Gastroesophageal sphincter (tissue), 3 donors: Measurements from ENCODE around the gene SCARF1.

ENCODE experiments used
- POLR2A ChIP-seq, 2 donors: fragments of 450-650 bp; IDR thresholded peaks; one replicate each; pipeline ENCODE4 v1.6.1; 2017; ENCODE audit warnings: antibody characterized with exemption in 2 of 2, mild to moderate bottlenecking in 2 of 2, moderate library complexity in 1 of 2
- POLR2AphosphoS5 ChIP-seq: sonication (generic); formaldehyde crosslinking; IDR thresholded peaks from one replicate; pipeline ENCODE4 v1.6.1; 2017; ENCODE audit warnings: antibody characterized with exemption
- TF ChIP-seq, protein P1 (sequence below), 4 experiments: fragments of 200-600 bp in 2 of 4; fragments of 450-650 bp in 2 of 4; sonication (generic) in 1 of 4; IDR thresholded peaks; one replicate each; pipeline ENCODE4 v1.5.1; 2017 to 2019; ENCODE audit warnings: antibody characterized with exemption in 4 of 4, mild to moderate bottlenecking in 2 of 4, moderate library complexity in 2 of 4

DNA sequence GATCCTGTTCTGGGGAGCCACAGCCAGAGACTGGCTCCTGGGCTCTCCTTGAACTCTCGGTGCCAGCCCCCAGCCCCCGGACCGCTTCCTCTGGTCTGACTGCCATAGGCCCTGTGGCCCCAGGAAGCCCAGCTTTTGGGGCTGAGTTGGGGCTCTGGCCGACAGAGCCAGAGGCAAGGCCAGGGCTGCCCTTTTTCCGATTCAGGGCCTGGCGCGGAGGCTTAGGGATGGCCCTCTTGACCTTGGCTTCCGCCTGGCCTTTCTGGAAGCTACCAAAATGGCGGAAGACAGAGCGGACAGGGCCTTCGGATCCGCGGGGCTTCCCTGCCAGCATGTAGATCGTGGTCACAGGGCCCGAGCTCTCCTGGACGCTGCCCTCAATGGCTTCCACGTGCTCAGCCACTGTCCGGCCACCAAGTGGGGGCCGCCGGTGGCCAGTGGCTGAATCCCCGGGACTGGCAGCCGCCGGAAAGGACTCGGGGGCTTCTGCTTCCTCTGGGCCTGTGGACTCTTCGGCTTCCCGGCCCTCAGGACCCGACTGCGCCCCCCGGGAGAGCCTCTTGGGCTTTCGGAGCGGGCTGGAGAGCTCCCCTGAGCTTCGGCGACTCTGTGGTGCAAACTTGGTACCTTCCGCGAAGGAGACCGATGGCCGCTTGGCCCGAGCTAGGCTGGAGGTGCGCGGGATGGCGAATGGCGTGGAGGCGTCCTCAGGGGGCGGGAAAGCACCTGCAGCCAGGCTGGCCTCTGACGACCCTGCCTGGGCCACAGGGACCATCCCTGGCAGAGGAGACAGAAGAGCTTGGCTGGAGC lies 10.5 kb downstream of the SCARF1 start:
- TF ChIP-seq, protein P1, sequence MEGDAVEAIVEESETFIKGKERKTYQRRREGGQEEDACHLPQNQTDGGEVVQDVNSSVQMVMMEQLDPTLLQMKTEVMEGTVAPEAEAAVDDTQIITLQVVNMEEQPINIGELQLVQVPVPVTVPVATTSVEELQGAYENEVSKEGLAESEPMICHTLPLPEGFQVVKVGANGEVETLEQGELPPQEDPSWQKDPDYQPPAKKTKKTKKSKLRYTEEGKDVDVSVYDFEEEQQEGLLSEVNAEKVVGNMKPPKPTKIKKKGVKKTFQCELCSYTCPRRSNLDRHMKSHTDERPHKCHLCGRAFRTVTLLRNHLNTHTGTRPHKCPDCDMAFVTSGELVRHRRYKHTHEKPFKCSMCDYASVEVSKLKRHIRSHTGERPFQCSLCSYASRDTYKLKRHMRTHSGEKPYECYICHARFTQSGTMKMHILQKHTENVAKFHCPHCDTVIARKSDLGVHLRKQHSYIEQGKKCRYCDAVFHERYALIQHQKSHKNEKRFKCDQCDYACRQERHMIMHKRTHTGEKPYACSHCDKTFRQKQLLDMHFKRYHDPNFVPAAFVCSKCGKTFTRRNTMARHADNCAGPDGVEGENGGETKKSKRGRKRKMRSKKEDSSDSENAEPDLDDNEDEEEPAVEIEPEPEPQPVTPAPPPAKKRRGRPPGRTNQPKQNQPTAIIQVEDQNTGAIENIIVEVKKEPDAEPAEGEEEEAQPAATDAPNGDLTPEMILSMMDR (IDR thresholded peaks at IDR 0.05), result no peak
- TF ChIP-seq POLR2AphosphoS5 (no peak), POLR2A (IDR thresholded peaks at IDR 0.05) (no peak)
